HEK293 (cell line): ENCODE data around the gene ASCL2.

ENCODE experiments used
- CTCF ChIA-PET: fragments of 350-600 bp; formaldehyde crosslinking; extraction: SDS; loops from one replicate; lab custom pipeline; 2021; ENCODE audit warnings: antibody characterized with exemption; lab: Yijun Ruan, JAX
- POLR2A ChIA-PET: fragments of 300-600 bp; formaldehyde crosslinking; extraction: SDS; loops from one replicate; lab custom pipeline; 2020; ENCODE audit warnings: antibody characterized with exemption, inconsistent platforms; lab: Yijun Ruan, JAX
- H3K27ac ChIP-seq: fragments of 200-500 bp; sonication (Bioruptor generic); 2 replicates; pipeline ENCODE4 v1.5.1; 2014; ENCODE audit warnings: low read depth, low read length, control low read depth, inconsistent platforms; ENCODE audit errors: extremely low read depth
- H3K36me3 ChIP-seq, 2 experiments: fragments of 200-500 bp in 1 of 2; sonication (Bioruptor generic) in 1 of 2; 1 replicate in 1 of 2; 2 replicates in 1 of 2; pipeline ENCODE4 v1.5.1; 2014 to 2017; ENCODE audit warnings: inconsistent platforms in 2 of 2, low read length in 2 of 2; ENCODE audit not compliant: control insufficient read depth in 2 of 2, insufficient read depth in 1 of 2
- H3K4me1 ChIP-seq: fragments of 200-500 bp; sonication (Bioruptor generic); 2 replicates; pipeline ENCODE4 v1.5.1; 2014; ENCODE audit warnings: mild to moderate bottlenecking, low read length, inconsistent platforms; ENCODE audit not compliant: control insufficient read depth, insufficient read depth
- H3K4me3 ChIP-seq: 2 replicates; pipeline ENCODE4 v1.5.1; 2011; ENCODE audit warnings: low read depth, mild to moderate bottlenecking, control low read depth, low read length, moderate library complexity
- H3K9me3 ChIP-seq: fragments of 200-500 bp; sonication (Bioruptor generic); 2 replicates; pipeline ENCODE4 v1.5.1; 2014; ENCODE audit warnings: low read depth, low read length, inconsistent platforms; ENCODE audit not compliant: control insufficient read depth, insufficient read depth
- GLI4 ChIP-seq: fragments of 450-650 bp; formaldehyde crosslinking; IDR thresholded peaks from 2 replicates; pipeline ENCODE4 v1.5.1; 2016; ENCODE audit warnings: missing biosample characterization, missing genetic modification characterization
- GLIS1 ChIP-seq: fragments of 450-650 bp; formaldehyde crosslinking; IDR thresholded peaks from 2 replicates; pipeline ENCODE4 v1.5.1; 2016; ENCODE audit warnings: missing biosample characterization, missing genetic modification characterization
- HOXA7 ChIP-seq: sonication (generic); formaldehyde crosslinking; IDR thresholded peaks from 2 replicates; pipeline ENCODE4 v1.8.1; 2022; ENCODE audit warnings: missing genetic modification reagents, borderline replicate concordance
- IKZF3 ChIP-seq: fragments of 450-650 bp; IDR thresholded peaks from 2 replicates; pipeline ENCODE4 v1.5.0; 2018; ENCODE audit warnings: missing biosample characterization, mild to moderate bottlenecking, missing genetic modification characterization, moderate library complexity
- MEIS1 ChIP-seq: sonication (generic); formaldehyde crosslinking; IDR thresholded peaks from 2 replicates; pipeline ENCODE4 v1.8.1; 2022; ENCODE audit warnings: missing genetic modification reagents, mild to moderate bottlenecking, borderline replicate concordance
- PATZ1 ChIP-seq: fragments of 450-650 bp; formaldehyde crosslinking; IDR thresholded peaks from 2 replicates; pipeline ENCODE4 v1.5.1; 2016; ENCODE audit warnings: missing biosample characterization, missing genetic modification characterization
- TCF7L2 ChIP-seq: IDR thresholded peaks from 2 replicates; pipeline ENCODE4 v1.6.1; 2011; ENCODE audit warnings: low read depth, mild to moderate bottlenecking, inconsistent platforms, low read length, moderate library complexity, borderline replicate concordance
- YY2 ChIP-seq: fragments of 450-650 bp; formaldehyde crosslinking; IDR thresholded peaks from 2 replicates; pipeline ENCODE4 v1.5.1; 2016; ENCODE audit warnings: missing biosample characterization, missing genetic modification characterization
- ZBTB10 ChIP-seq: fragments of 450-650 bp; formaldehyde crosslinking; IDR thresholded peaks from 2 replicates; pipeline ENCODE4 v1.5.1; 2016; ENCODE audit warnings: missing biosample characterization, missing genetic modification characterization
- ZBTB26 ChIP-seq: fragments of 450-650 bp; formaldehyde crosslinking; optimal IDR thresholded peaks from 2 replicates; pipeline ENCODE3; 2016; ENCODE audit warnings: missing biosample characterization, mild to moderate bottlenecking, missing genetic modification characterization
- ZBTB7A ChIP-seq: fragments of 450-650 bp; formaldehyde crosslinking; IDR thresholded peaks from 2 replicates; pipeline ENCODE4 v1.5.1; 2016; ENCODE audit warnings: low read depth, missing biosample characterization, missing genetic modification characterization
- ZNF112 ChIP-seq: fragments of 450-650 bp; formaldehyde crosslinking; IDR thresholded peaks from 2 replicates; pipeline ENCODE4 v1.5.0; 2017; ENCODE audit warnings: missing biosample characterization, missing genetic modification characterization
- ZNF132 ChIP-seq: fragments of 450-650 bp; formaldehyde crosslinking; IDR thresholded peaks from 2 replicates; pipeline ENCODE4 v1.5.1; 2017; ENCODE audit warnings: missing biosample characterization, missing genetic modification characterization, borderline replicate concordance
- ZNF169 ChIP-seq: fragments of 450-650 bp; formaldehyde crosslinking; IDR thresholded peaks from 2 replicates; pipeline ENCODE4 v1.5.1; 2016; ENCODE audit warnings: missing biosample characterization, missing genetic modification characterization
- ZNF280C ChIP-seq: fragments of 450-650 bp; formaldehyde crosslinking; IDR thresholded peaks from 2 replicates; pipeline ENCODE4 v1.5.1; 2016; ENCODE audit warnings: missing biosample characterization, missing genetic modification characterization
- ZNF354C ChIP-seq: fragments of 450-650 bp; formaldehyde crosslinking; IDR thresholded peaks from 2 replicates; pipeline ENCODE4 v1.5.1; 2016; ENCODE audit warnings: missing biosample characterization, missing genetic modification characterization, low read depth, borderline replicate concordance
- ZNF404 ChIP-seq: fragments of 450-650 bp; formaldehyde crosslinking; IDR thresholded peaks from 2 replicates; pipeline ENCODE4 v1.5.1; 2017; ENCODE audit warnings: missing biosample characterization, missing genetic modification characterization
- ZNF510 ChIP-seq: fragments of 450-650 bp; formaldehyde crosslinking; IDR thresholded peaks from 2 replicates; pipeline ENCODE4 v1.5.1; 2018; ENCODE audit warnings: mild to moderate bottlenecking, missing genetic modification characterization, missing biosample characterization; ENCODE audit not compliant: insufficient replicate concordance
- ZNF518A ChIP-seq: fragments of 450-650 bp; formaldehyde crosslinking; conservative IDR thresholded peaks from 2 replicates; pipeline ENCODE4 v1.5.1; 2016; ENCODE audit warnings: low read depth, missing biosample characterization, missing genetic modification characterization
- ZNF529 ChIP-seq: fragments of 450-650 bp; formaldehyde crosslinking; IDR thresholded peaks from 2 replicates; pipeline ENCODE4 v1.5.1; 2017; ENCODE audit warnings: missing genetic modification characterization, missing biosample characterization; ENCODE audit not compliant: insufficient replicate concordance
- ZNF600 ChIP-seq: fragments of 450-650 bp; formaldehyde crosslinking; IDR thresholded peaks from 2 replicates; pipeline ENCODE4 v1.5.1; 2016; ENCODE audit warnings: missing biosample characterization, missing genetic modification characterization
- ZNF654 ChIP-seq: fragments of 450-650 bp; formaldehyde crosslinking; IDR thresholded peaks from 2 replicates; pipeline ENCODE4 v1.5.1; 2016; ENCODE audit warnings: low read depth, missing biosample characterization, missing genetic modification characterization

The ASCL2 gene

GRCh38 chr11:2223153-2223794 lies 47.1 kb downstream of the ASCL2 start:
- Histone ChIP-seq H3K36me3 (no peaks in the 10 kb centered on the region), H3K27ac (no peak overlapping the region), H3K4me1 (no peaks in the 10 kb centered on the region), H3K9me3 (no peaks in the 10 kb centered on the region), H3K4me3 (no peak overlapping the region)
- POLR2A ChIA-PET: no interaction called here
- TF ChIP-seq YY2 (tag by site-specific recombination) (no peak), ZBTB10 (no peak), ZNF169 (tag by site-specific recombination) (no peak), ZNF280C (tag by site-specific recombination) (no peak), ZNF354C (no peak), HOXA7 (CRISPR knock-in tag) (no peak), ZNF600 (tag by site-specific recombination) (no peak), ZNF510 (tag by site-specific recombination) (no peak), TCF7L2 (no peak), ZNF529 (tag by site-specific recombination) (no peak), IKZF3 (tag by site-specific recombination) (no peak), ZBTB7A (tag by site-specific recombination) (no peak), ZNF518A (tag by site-specific recombination) (no peak)
- CTCF ChIA-PET: interaction anchor here (0.9 to 1.4 kb wide), 4 partner anchors 28 to 529 kb away, joined by 3 to 5 read pairs (median 4); no protein-coding TSS in a partner anchor

- CTCF ChIA-PET: interaction anchor here (0.9 to 1.4 kb wide), 2 partner anchors 27 to 198 kb away, joined by 3 to 4 read pairs; no protein-coding TSS in a partner anchor
- TF ChIP-seq ZNF132 (tag by site-specific recombination) (no peak), ZBTB26 (tag by site-specific recombination) (no peak), ZNF654 (tag by site-specific recombination) (no peak), GLI4 (tag by site-specific recombination) (no peak), ZNF404 (tag by site-specific recombination) (no peak), MEIS1 (CRISPR knock-in tag) (no peak), PATZ1 (tag by site-specific recombination) (no peak), ZNF112 (tag by site-specific recombination) (no peak), GLIS1 (no peak)
These were observed 47.9 kb downstream of the ASCL2 start for GRCh38 chr11:2222451-2222850.

More at GRCh38 chr11:2222451-2222850, 47.9 kb downstream of the ASCL2 start:
- H3K36me3 ChIP-seq: no peaks in the 10 kb centered on the region
- no peak overlapping the region for H3K4me3 ChIP-seq
- H3K9me3 ChIP-seq: no peaks in the 10 kb centered on the region
- H3K27ac ChIP-seq: no peak overlapping the region
- H3K4me1 ChIP-seq: no peaks in the 10 kb centered on the region
- POLR2A ChIA-PET: no interaction called here
